ENCODE data around the gene USP43. TPM values are rescaled to one million over a fixed set of nuclear protein-coding genes. Genes with fewer than 3 reads are reported as not detected.

Gene USP43
- total RNA-seq, 1 experiment from 2014 or later, result 8.1 TPM

- Histone ChIP-seq H3K27me3 (ENCODE audit: low read length) (no peaks in the 10 kb centered on the region), H3K4me1 (ENCODE audit: insufficient read depth, low read length) (peaks cover 27% of the 10 kb centered on the region), H3K9me3 (ENCODE audit: low read length) (no peaks in the 10 kb centered on the region), H3K27ac (ENCODE audit: low read length) (peak overlapping the region; percentile 39), H2AFZ (ENCODE audit: low read length) (no peak overlapping the region), H3K9ac (ENCODE audit: low read length) (no peak overlapping the region), H4K20me1 (ENCODE audit: low read length) (no peaks in the 10 kb centered on the region), H3K4me3 (ENCODE audit: low read length) (no peak overlapping the region), H3K36me3 (ENCODE audit: low read depth, low read length) (no peaks in the 10 kb centered on the region; the same call in 1 of the 2 replicates), H3F3A (ENCODE audit: low read length, unreplicated experiment) (no peaks in the 10 kb centered on the region), H3K9me2 (replicated peaks; ENCODE audit: low read length) (no peaks in the 10 kb centered on the region), H3K79me2 (ENCODE audit: low read length) (no peaks in the 10 kb centered on the region), H3K4me2 (ENCODE audit: low read length) (peak overlapping the region; percentile 64)
- ChIA-PET POLR2A (ENCODE audit: unreplicated experiment) (no interaction called here), CTCF (interaction anchor here (0.5 to 0.9 kb wide), 4 partner anchors 21 to 108 kb away, joined by 3 to 5 read pairs (median 4); no protein-coding TSS in a partner anchor)
- no peak for TF ChIP-seq CTCF (conservative IDR thresholded peaks at IDR 0.05; ENCODE audit: low read depth, low read length)
- TF ChIP-seq EZH2 (IDR thresholded peaks at IDR 0.05; ENCODE audit: low read length, unreplicated experiment), result no peak
- no peak for TF ChIP-seq EZH2phosphoT487 (IDR thresholded peaks at IDR 0.05; ENCODE audit: borderline replicate concordance, low read length)
- DNase-seq, result peak; percentile 87
- no TSS peak for BruUV-seq (replicated peaks)
- intact Hi-C loops (cut with micrococcal nuclease), result no loop called here
- ATAC-seq, result peak; percentile 98
Measured at GRCh38 chr17:9668517-9668916, 23.2 kb downstream of the USP43 start.

GRCh38 chr17:9669551-9670008, 24.3 kb downstream of the USP43 start:
- no peaks in the 10 kb centered on the region for H4K20me1 ChIP-seq (ENCODE audit: low read length)
- no peaks in the 10 kb centered on the region for H3K9me2 ChIP-seq (replicated peaks; ENCODE audit: low read length)
- no peaks in the 10 kb centered on the region for H3K79me2 ChIP-seq (ENCODE audit: low read length)
- no TSS peak for BruUV-seq (replicated peaks)
- no peaks in the 10 kb centered on the region for H3F3A ChIP-seq (ENCODE audit: low read length, unreplicated experiment)
- H3K27ac ChIP-seq (ENCODE audit: low read length), result no peak overlapping the region
- intact Hi-C loops (cut with micrococcal nuclease), result no loop called here
- peak; percentile 22 for DNase-seq
- H3K36me3 ChIP-seq (ENCODE audit: low read depth, low read length), result no peaks in the 10 kb centered on the region; the same call in 1 of the 2 replicates
- peaks cover 27% of the 10 kb centered on the region for H3K4me1 ChIP-seq (ENCODE audit: insufficient read depth, low read length)
- TF ChIP-seq CTCF (conservative IDR thresholded peaks at IDR 0.05; ENCODE audit: low read depth, low read length), result no peak
- no peak for TF ChIP-seq EZH2phosphoT487 (IDR thresholded peaks at IDR 0.05; ENCODE audit: borderline replicate concordance, low read length)
- no peak for TF ChIP-seq EZH2 (IDR thresholded peaks at IDR 0.05; ENCODE audit: low read length, unreplicated experiment)
- H3K4me2 ChIP-seq (ENCODE audit: low read length), result no peak overlapping the region
- H2AFZ ChIP-seq (ENCODE audit: low read length), result no peak overlapping the region
- no peaks in the 10 kb centered on the region for H3K27me3 ChIP-seq (ENCODE audit: low read length)
- no peak overlapping the region for H3K9ac ChIP-seq (ENCODE audit: low read length)
- no peaks in the 10 kb centered on the region for H3K9me3 ChIP-seq (ENCODE audit: low read length)
- H3K4me3 ChIP-seq (ENCODE audit: low read length), result no peak overlapping the region
- no peak for ATAC-seq
- ChIA-PET POLR2A (ENCODE audit: unreplicated experiment) (no interaction called here), CTCF (no interaction called here)

- ChIA-PET CTCF (interaction anchor here (0.6 kb wide), 1 partner anchor 57 kb away, joined by 3 read pairs; no protein-coding TSS in a partner anchor), POLR2A (ENCODE audit: unreplicated experiment) (no interaction called here)
- Histone ChIP-seq H3K9ac (ENCODE audit: low read length) (no peak overlapping the region), H3K27ac (ENCODE audit: low read length) (no peak overlapping the region), H2AFZ (ENCODE audit: low read length) (no peak overlapping the region), H3K9me3 (ENCODE audit: low read length) (no peaks in the 10 kb centered on the region), H3F3A (ENCODE audit: low read length, unreplicated experiment) (no peaks in the 10 kb centered on the region), H4K20me1 (ENCODE audit: low read length) (no peaks in the 10 kb centered on the region), H3K27me3 (ENCODE audit: low read length) (no peaks in the 10 kb centered on the region), H3K4me3 (ENCODE audit: low read length) (no peak overlapping the region), H3K4me1 (ENCODE audit: insufficient read depth, low read length) (peaks cover 27% of the 10 kb centered on the region), H3K79me2 (ENCODE audit: low read length) (no peaks in the 10 kb centered on the region), H3K36me3 (ENCODE audit: low read depth, low read length) (no peaks in the 10 kb centered on the region; the same call in 1 of the 2 replicates), H3K4me2 (ENCODE audit: low read length) (no peak overlapping the region), H3K9me2 (replicated peaks; ENCODE audit: low read length) (no peaks in the 10 kb centered on the region)
- TF ChIP-seq CTCF (conservative IDR thresholded peaks at IDR 0.05; ENCODE audit: low read depth, low read length) (no peak), EZH2 (IDR thresholded peaks at IDR 0.05; ENCODE audit: low read length, unreplicated experiment) (no peak), EZH2phosphoT487 (IDR thresholded peaks at IDR 0.05; ENCODE audit: borderline replicate concordance, low read length) (no peak)
- DNase-seq (peak; percentile 32), ATAC-seq (no peak)
- intact Hi-C loops (cut with micrococcal nuclease), result no loop called here
- no TSS peak for BruUV-seq (replicated peaks)
Measured at GRCh38 chr17:9670596-9670995, 25.3 kb downstream of the USP43 start.

Measured in PC-3 (cell line).